Measurements from ENCODE around the gene SUN5.

The SUN5 gene

GRCh38 chr20:32995802-32996201, 8.4 kb downstream of the SUN5 start:
- DNase-seq (ENCODE audit: low spot score): no peak

GRCh38 chr20:32993496-32994050, 10.7 kb downstream of the SUN5 start:
- no peak for DNase-seq (ENCODE audit: low spot score)

DNA sequence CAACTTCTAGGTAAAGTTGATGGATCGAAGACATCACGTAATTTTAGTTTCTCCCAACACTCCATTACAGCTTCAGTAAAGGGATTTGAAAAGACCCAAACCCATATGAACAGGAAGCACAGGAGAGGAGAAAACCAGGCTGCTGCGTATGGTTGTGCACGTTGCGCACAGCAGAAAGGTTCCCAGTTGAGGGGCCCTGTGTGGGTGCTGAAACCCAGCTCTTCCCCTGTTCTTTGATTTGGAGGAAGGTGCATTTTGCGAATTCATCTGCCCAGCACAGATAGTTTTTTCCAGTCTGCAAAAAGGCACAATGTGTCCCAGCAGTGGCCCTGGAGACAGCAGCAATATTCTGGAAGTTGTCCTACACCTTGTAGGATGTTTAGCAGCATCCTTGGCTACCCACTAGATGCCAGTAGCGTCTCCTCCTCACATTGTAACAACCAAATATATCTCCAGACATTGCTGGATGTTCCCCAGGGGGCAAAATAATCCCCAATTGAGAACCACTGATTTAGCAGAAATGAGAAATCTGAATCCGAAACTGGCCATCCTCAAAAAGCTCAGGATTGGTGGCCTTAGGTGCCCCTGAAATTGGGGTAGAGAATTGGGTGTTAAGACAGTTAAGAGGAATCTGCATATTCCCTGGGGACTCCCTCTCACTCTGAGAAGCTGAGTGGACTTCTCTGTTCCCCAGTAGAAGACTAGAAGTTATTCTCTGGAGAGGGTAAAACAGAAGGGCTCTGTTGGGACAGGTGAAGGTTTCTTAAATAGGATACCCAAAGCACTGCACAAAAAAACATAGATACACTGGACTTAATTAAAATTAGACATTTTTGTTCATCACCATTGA, 12.2 kb downstream of the SUN5 start:
- no peak for DNase-seq (ENCODE audit: low spot score)

DNA sequence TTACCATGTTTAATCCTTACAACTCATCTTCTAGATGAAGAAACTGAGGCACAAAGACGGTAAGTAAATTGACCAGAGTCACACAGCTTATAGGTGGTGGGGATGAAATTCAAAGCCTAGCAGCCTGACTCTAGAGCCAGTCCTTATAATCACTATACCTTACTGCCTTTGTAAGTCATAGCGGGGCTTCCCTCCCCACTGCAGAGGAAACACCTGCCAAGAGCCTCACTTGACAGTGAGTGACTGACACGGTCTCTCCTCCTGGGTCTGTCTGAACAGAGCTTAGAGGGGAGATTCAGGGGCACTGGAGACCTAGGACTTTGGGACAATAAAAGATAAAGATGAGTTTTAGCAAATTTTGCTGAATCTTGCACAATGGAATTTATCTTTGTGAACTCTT, 12.8 kb downstream of the SUN5 start:
- DNase-seq (ENCODE audit: low spot score): no peak

GRCh38 chr20:32990426-32990825, 13.8 kb downstream of the SUN5 start:
- DNase-seq (ENCODE audit: low spot score): no peak

DNA sequence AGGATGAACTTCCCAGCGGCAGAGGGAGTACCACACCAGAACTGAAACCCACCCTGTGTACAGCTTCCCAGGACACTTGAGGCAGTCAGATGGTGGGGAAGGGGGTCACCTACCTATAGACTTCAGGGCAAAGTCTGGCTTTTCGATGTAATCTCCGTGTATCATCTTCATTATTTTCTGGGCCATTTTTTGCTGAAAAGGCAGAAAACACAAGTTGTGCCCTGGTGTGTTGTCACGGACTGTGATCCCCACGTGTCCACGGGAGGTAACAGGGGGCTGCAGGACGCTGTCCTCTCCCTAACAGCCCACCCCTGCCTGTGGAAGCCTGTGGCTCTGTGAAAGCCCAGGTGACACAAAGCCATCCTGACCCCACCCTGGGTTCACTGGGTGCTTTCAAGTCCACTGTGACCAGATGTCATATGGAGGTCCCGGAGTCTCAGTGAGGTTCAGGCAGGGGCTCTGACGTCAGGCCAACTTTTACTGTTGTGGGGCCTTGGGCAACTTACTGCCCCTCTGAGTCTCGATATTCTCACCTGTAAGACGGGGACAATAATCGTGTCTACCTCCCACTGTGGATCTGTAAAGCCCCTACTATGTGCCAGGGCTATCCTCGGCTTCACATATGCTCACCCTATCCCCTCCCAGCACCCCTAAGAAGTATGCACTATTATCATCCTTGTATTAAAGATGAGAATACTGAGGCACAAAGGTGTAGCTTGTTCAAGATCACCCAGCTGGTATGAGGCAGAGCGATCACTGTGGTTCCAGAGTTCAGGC, 14.5 kb downstream of the SUN5 start:
- DNase-seq (ENCODE audit: low spot score): no peak

DNA sequence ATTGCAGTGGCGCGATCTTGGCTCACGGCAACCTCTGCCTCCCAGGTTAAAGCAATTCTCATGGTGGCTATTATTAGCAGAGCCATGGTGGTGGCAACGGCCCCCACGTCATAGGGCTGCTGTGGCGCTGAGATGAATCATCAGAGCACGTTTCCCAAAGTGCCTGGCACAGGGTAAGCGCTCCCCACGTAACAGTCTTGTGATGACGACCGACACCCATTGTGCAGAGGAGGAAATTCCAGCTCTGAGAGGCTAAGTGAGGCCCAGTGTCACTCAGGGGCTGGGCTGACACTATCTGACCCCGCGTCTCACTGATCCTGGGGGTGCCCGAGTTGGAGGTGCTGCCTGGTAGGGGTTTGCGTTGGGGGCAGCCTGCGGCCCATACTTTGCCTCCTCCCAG, 16.2 kb downstream of the SUN5 start:
- DNase-seq (ENCODE audit: low spot score): no peak

DNA sequence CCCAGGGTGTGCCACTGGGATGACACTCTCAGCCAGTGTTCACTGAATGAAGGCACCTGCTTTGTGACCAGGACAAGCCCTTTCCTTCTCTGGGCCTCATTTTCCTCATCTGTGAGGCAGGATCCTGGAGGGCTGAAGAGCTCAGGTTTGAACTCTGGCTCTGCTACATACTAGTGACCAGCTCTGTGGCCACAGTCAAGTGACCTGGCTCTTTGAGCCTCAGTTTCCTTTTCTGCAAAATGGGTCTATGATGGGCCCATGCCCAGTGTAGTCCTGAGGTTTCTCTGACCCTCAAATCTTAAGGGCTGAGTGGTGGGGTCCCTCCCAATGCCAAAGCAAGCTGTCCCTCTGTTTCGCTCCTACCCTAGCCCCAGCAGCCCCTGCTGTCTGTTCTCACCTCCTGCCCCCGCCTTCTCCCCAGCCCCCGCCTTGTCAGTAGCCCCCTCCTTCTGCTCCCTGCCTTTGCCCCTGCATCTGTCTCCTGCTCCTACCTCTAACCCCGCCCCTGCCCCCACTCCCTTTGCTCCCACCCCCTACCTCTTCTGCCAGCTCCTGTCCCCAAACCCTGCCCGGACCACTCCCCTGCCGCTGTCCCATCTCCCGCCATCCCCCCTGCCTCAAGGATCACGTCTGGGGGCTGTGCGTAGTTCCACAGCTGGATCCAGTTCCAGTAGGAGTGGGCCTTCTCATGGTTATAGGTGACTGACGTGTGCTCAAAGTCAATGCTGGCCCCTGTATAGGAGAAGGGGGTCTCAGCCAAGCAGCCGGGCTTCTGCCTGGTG, 17.0 kb downstream of the SUN5 start:
- DNase-seq (ENCODE audit: low spot score): no peak

DNA sequence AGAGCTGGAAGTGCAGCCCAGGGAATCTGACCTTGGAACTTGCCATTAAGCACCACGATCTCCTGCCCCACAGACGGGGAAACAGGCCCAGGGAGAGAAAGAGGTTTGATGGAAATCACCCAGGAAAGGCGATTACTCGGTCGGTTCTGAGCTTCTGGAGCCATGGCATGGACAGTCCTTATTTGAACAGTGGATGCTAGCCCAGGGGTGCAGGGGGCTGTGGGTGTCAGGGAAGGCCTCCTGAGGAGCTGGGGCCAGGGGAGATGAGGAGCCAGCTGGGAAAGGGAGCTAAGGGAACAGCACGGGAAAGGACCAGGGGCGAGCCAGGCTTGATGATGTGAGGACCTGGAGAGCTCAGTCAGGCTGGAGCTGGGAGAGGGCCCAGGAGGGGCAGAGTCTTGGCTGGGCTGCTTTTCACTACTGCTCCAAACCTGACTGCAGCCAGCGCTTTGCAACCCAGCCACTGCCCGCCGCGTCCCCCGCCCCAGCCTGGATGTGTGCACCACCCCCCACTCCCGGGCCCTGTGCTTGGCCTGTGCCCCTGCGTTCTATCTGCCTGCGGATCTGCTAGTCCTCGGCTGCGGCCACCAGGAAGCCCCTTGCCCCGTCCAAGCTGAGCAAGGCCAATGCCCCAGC, 17.8 kb downstream of the SUN5 start:
- DNase-seq (ENCODE audit: low spot score): no peak

GRCh38 chr20:32985596-32985995, 18.6 kb downstream of the SUN5 start:
- no peak for DNase-seq (ENCODE audit: low spot score)

DNA sequence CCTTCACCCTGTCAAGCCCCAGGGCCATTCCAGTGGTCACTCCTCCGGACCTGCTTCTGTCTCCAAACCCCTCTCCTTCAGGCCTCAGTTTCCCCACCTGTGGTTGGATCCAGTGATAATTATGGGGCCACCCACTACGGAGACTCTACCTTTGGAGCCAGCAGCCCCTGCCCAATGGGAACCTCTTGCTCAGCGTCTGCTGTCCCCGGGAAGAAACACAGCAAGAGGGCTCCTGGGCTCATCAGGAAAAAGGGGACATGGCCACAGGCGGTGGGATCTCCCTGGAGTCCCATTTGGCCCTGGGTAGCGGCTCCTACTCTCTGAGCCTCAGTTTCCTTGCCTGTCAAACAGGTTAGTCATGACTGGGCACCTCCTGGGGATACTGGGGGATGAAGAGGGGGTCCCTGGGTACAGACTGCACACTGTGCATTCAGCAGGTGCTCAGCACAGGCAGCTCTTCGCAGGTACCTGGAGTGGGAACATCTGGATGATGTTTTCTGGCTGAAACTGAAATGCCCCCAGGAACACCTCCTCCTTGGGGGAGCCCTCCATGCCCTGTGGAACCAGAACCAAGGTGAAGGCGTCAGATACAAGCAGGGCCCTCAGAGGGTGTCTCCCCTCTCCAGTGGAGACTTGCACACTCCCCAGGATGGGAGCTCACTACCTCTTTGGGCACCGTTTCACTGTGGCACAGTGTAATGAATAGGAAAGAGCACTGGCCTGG, 19.4 kb downstream of the SUN5 start:
- DNase-seq (ENCODE audit: low spot score): no peak

DNA sequence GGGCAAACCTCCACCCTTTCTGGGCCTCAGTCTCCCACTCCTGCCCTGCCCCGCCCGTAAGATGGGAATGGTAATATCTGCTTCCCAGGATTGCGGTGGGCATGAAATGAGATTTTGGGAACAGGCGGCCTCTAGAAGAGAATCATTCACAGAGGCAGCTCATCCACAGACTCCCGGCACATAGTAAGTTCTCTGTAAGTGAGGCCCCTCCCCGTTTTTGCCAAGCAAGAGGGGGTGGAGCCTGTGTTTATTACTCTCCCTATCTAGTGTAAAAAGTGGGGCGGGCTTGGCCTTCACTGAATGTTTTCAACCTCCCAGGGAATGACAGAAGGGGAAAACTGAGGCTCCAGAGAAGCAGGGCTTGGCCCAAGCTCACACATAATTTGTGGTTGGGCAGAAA, 20.0 kb downstream of the SUN5 start:
- no peak for DNase-seq (ENCODE audit: low spot score)

DNA sequence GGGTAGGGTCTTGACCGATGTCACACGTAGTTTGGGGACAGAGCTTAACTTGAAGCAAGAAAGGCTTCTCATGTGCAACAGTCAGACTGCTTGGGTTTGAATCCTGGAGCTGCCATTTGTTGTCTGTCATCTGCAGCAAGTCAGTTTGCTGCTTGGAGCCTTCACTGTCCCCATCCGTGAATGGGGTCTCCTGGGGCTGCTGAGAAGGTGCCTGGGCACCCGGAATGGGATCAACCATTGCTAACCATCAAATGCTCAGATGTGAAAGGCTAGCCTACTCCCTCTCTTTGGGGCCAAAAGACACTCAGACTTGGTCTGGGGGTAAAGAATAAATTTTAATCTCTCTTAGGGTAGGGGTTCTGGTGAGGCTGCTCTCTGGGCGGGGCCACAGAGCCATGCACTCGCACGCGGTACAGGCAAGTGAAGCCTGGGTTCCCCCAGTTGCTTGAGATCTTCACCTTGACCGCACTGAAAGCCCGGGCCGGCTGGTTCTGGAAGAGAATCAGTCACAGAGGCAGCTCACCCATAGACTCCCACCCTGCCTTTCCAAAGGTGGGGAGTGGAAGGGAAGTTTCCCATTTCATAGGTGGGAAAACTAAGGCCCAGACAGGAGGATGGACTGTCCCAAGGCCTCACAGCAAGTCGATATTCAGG, 20.6 kb downstream of the SUN5 start:
- DNase-seq (ENCODE audit: low spot score): no peak

DNA sequence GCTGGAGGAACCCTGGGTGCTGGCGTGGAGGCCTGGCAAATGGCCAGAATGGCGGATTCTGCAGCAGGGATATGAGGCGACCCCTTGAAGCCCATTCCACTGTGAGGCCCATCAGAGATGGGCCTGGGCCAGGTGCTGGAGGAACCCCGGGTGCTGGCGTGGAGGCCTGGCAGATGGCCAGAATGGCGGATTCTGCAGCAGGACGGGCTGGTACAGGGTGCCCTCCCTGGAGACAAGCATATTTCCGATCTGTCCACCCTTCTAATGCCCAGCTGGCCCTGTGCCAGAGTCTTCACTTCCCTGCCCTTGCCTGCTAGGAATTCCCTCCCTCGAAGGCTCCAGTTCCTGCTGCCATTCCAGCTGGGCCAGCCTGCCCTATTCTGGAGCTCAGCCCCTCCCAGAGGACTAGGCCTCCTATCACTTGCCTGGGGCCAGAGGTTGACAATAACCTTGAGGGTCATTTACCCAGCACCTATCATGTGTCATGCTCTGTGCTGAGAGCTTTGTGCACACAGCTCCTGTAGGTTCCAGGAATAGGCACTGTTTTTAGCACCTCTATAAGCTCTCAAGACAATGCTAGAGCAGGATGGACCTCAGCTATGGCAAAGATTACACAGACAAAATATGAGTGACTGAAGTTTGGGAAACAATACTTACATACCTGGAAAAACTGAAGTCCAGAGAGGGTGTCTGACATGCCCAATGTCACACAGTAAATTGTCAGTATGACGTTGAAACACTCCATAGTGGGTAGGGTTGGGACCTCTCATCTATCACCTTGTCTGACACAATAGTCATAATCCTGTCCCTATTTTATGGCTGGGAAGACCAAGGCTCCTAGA, 21.4 kb downstream of the SUN5 start:
- DNase-seq (ENCODE audit: low spot score): no peak

- DNase-seq (ENCODE audit: low spot score): no peak
Observed at GRCh38 chr20:32980990-32981389, 23.2 kb downstream of the SUN5 start.

DNA sequence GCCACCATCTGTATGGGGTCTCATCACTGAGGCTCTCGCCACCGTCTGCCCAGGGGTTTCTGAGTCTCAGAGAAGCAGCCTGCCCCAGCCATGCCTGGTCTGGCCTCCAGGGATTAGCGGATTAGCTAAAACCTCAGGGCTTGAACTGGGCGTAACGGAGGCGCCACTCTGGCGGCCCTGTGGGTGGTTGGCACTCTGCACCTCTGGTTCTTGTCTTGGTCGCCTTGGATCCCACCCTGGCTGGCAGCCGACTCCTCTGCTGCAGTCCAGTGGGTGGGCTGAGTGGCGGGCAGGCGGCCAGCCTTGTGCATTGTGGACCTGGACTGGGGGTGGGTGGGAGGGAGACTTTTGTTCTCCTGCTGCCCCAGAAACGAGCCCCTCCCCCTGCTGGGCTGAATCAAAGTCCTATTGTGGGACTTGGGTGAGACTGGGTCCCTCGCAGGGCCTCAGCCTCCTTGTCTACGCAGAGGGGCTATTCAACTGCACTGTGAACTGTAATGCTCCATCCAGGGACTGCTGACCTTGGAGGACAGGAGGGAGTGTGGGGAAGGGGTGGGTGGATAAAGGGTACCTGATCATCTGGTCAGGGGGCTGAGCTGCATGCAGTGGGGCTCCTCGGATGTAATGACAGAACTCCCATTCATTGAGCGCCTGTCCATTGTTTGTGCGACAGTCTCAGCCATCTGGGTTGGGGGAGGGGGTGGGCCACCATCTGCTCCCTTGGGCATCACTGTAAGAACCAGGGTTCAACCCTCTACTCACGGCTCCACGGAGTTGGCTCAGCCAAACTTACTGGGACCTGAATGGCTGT, 23.9 kb downstream of the SUN5 start:
- DNase-seq (ENCODE audit: low spot score): no peak

DNA sequence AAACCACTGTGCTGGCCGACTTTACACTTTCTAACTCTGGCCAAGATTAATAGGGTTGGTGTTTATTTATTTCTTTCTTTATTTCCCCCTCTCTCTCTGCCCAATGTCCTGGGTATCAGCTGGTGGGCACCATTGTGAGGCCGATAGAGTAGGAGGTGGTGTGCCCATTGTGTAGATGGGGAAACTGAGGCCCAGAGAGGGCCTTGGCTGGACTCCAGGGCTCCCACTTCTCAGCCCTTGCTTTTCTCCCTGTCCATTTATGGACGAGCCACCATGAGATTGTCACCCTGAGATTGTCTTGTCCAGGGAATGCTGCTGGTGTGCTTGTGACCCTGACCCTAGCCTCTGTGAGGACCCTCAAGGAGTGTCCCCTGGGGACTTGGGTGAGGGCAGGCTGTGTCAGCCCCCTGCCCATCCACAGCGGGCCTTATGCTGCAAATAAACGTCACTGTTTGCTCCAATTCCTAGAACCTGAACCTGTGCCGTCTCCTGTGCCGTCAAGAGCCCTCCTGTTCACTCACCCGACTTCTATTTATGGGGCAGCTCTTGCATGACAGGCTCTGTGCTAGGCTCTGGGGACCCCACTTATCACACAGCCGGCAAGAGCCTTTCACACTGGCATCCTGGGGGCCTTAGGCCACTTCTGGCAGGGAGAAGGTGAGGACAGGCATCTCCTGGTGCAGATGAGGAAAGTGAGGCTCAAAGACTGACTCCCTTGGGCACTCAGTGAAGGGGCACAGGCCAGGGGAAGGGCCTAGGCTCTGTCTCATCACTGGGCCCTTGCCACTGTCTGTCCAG, 24.8 kb downstream of the SUN5 start:
- no peak for DNase-seq (ENCODE audit: low spot score)

DNA sequence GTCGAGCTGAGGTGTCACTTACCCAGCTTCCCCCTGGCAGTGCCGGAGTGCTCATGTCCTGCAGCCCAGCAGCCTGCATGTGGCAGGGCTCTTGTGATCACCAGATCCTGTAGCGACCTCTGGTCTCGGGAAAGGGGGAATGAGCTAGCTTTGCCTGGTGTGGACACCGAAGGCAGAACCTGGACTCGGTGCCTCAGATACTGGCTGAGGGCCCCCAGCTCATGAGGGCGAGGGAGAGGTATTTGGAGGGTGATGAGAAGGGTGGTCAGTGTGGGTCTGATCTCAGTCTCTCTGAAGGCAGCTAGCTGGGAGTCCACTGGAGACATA, 26.3 kb downstream of the SUN5 start:
- no peak for DNase-seq (ENCODE audit: low spot score)
